Mesothelial cell of epicardium (in vitro differentiated cells): ENCODE results near the gene SPX. TPM values are rescaled to one million over a fixed set of nuclear protein-coding genes. Genes with fewer than 3 reads are reported as not detected.

Source experiments
- DNase-seq, 2 experiments: peaks; one replicate each; pipeline ENCODE4 v3.0.0; 2021; ENCODE audit warnings: low spot score in 2 of 2; ENCODE audit not compliant: unreplicated experiment in 2 of 2
- H3K27ac Mint-ChIP-seq: 2 replicates; pipeline ENCODE4 v1.8.0; 2021; ENCODE audit warnings: mixed read lengths
- H3K27me3 Mint-ChIP-seq: 2 replicates; pipeline ENCODE4 v1.8.0; 2021; ENCODE audit warnings: low read depth, mixed read lengths
- H3K36me3 Mint-ChIP-seq: 2 replicates; pipeline ENCODE4 v1.8.0; 2021; ENCODE audit warnings: mixed read lengths
- H3K4me1 Mint-ChIP-seq: 2 replicates; pipeline ENCODE4 v1.8.0; 2021; ENCODE audit warnings: mixed read lengths
- H3K4me3 Mint-ChIP-seq: 2 replicates; pipeline ENCODE4 v1.8.0; 2021; ENCODE audit warnings: mild to moderate bottlenecking, moderate library complexity, mixed read lengths
- H3K9me3 Mint-ChIP-seq: 2 replicates; pipeline ENCODE4 v1.8.0; 2021; ENCODE audit warnings: mixed read lengths
- total RNA-seq: library from RNA; stranded (reverse); gene quantifications from 3 replicates; pipeline ENCODE4 v1.2.1, GENCODE V29; 2021
- TF ChIP-seq, protein P1 (sequence below): fragments of 200-600 bp; sonication (generic); IDR thresholded peaks from one replicate; pipeline ENCODE4 v1.5.0; 2021; ENCODE audit warnings: antibody characterized with exemption; ENCODE audit not compliant: unreplicated experiment

SPX gene
- total RNA-seq, 1 donor from 2014 or later = not detected

DNA sequence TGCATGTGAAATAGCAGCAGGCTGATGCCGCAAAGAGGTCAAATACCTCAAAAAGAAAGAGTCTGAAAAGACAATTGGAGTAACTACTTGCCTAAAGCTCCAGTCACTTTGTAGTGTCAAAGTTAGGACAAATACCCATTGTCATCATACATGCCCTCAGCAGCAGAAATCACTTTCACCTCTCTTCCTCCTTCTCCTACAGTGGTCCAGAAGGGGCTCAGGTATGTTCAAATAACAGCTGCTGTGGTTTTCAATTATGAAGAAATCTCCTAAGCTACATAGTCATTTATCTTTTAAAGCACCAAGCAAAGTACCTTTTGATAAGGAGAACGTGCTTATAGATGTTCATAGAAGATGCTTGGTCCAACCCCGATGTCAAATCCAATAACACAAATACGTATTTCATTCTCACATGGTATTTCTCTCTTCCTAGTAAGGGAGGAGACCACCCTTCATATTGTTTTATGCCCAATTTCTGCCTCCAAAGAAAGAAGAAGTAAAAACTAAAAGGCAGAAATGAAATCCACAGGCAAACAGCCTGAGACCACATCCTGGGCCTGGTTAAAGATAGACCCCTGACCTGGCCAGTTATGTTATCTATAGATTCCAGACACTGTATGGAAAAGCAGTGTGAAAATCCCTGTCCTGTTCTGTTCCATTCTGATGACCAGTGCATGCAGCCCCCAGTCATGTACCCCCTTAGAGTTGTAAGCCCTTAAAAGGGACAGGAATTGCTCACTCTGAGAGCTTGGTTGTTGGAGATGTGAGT, 54.8 kb downstream of the SPX start:
- no peak for DNase-seq
- no peaks in the 10 kb centered on the region for H3K4me1 Mint-ChIP-seq

More for the DNA sequence above, 54.8 kb downstream of the SPX start:
- no peak overlapping the region for H3K27ac Mint-ChIP-seq
- no peak overlapping the region for H3K4me3 Mint-ChIP-seq
- H3K27me3 Mint-ChIP-seq = peaks cover 24% of the 10 kb centered on the region
- no peaks in the 10 kb centered on the region for H3K36me3 Mint-ChIP-seq
- no peaks in the 10 kb centered on the region for H3K9me3 Mint-ChIP-seq
- TF ChIP-seq, protein P1, sequence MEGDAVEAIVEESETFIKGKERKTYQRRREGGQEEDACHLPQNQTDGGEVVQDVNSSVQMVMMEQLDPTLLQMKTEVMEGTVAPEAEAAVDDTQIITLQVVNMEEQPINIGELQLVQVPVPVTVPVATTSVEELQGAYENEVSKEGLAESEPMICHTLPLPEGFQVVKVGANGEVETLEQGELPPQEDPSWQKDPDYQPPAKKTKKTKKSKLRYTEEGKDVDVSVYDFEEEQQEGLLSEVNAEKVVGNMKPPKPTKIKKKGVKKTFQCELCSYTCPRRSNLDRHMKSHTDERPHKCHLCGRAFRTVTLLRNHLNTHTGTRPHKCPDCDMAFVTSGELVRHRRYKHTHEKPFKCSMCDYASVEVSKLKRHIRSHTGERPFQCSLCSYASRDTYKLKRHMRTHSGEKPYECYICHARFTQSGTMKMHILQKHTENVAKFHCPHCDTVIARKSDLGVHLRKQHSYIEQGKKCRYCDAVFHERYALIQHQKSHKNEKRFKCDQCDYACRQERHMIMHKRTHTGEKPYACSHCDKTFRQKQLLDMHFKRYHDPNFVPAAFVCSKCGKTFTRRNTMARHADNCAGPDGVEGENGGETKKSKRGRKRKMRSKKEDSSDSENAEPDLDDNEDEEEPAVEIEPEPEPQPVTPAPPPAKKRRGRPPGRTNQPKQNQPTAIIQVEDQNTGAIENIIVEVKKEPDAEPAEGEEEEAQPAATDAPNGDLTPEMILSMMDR = no peak

Other genes starting within 250 kb of the SPX start
- 3.9 to 4.6 TPM (median 4.4 TPM) in 3 replicates for gene SLCO1A2, start 191.4 kb upstream of the SPX start, total RNA-seq
- gene IAPP, start 153.4 kb upstream of the SPX start, total RNA-seq = not detected in 3 replicates
- 12.2 to 13.4 TPM (median 13.1 TPM) in 3 replicates for gene PYROXD1, start 88.6 kb upstream of the SPX start, total RNA-seq
- gene RECQL, start 24.7 kb upstream of the SPX start, total RNA-seq = 15.7 to 17.8 TPM (median 17.4 TPM) in 3 replicates
- 29.2 to 30.7 TPM (median 29.6 TPM) in 3 replicates for gene GOLT1B, start 24.5 kb upstream of the SPX start, total RNA-seq
- gene GYS2, start 78.6 kb downstream of the SPX start, total RNA-seq = not detected in 3 replicates
- gene LDHB, start 131.5 kb downstream of the SPX start, total RNA-seq = 508 to 539 TPM (median 531 TPM) in 3 replicates
- 2.9 to 3.9 TPM (median 3.6 TPM) in 3 replicates for gene KCNJ8, start 248.4 kb downstream of the SPX start, total RNA-seq